ENCODE results near the gene EYS. TPM values are rescaled to one million over a fixed set of nuclear protein-coding genes. Genes with fewer than 3 reads are reported as not detected.
"Not testable (repeated sequence)": the region's sequence is repeated elsewhere in the genome, so short reads cannot be mapped to it uniquely, and the experiment has no call there.

EYS gene
- total RNA-seq, 2 experiments from 2014 or later: not detected

- H3K9me3 Mint-ChIP-seq (ENCODE audit: low read depth); DNase-seq; H3K4me1 Mint-ChIP-seq; H3K4me3 Mint-ChIP-seq; CTCF ChIA-PET; H3K27ac Mint-ChIP-seq; H3K27me3 Mint-ChIP-seq; ATAC-seq; POLR2A ChIA-PET; intact Hi-C loops (cut with DNase I, micrococcal nuclease); H3K36me3 Mint-ChIP-seq (ENCODE audit: low read depth): not testable (repeated sequence)
Observed at GRCh38 chr6:63800386-63800785, 1906.6 kb downstream of the EYS start.

DNA sequence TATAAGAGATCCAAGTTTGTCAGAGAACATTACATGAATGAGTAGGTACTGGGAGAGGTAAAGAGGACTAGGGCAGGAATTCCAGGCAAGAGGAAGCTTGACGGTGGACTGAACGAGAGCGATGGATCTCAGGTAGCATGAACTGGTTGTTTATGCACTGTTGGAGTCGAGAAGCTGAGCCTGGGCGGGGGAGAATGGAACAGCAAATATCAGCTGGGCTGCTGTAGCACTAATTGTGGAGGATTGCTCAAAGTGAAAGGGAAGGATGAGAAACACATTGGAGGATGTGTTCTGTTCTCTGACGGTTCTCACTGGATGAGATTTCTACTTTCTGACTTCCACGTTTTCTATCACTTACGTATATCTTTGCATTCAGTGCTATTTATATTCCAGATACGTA is 1907.2 kb downstream of the EYS start:
- no peak for DNase-seq
- H3K9me3 Mint-ChIP-seq (ENCODE audit: low read depth): no peaks in the 10 kb centered on the region
- CTCF ChIA-PET: interaction anchor here (0.6 kb wide), 1 partner anchor 447 kb away, joined by 3 read pairs; no protein-coding TSS in a partner anchor
- no peak overlapping the region for H3K4me3 Mint-ChIP-seq
- ATAC-seq: no peak
- H3K27ac Mint-ChIP-seq: no peak overlapping the region
- H3K27me3 Mint-ChIP-seq: peaks cover 4% of the 10 kb centered on the region
- no peaks in the 10 kb centered on the region for H3K4me1 Mint-ChIP-seq
- POLR2A ChIA-PET: no interaction called here
- no peaks in the 10 kb centered on the region for H3K36me3 Mint-ChIP-seq (ENCODE audit: low read depth)
- intact Hi-C loops (cut with DNase I, micrococcal nuclease): no loop called here

- CTCF ChIA-PET: interaction anchor here (0.6 kb wide), 1 partner anchor 446 kb away, joined by 3 read pairs; no protein-coding TSS in a partner anchor
- DNase-seq (no peak), ATAC-seq (no peak)
- POLR2A ChIA-PET: no interaction called here
- Mint-ChIP-seq H3K27me3 (peaks cover 4% of the 10 kb centered on the region), H3K9me3 (ENCODE audit: low read depth) (no peaks in the 10 kb centered on the region), H3K4me3 (no peak overlapping the region), H3K4me1 (no peaks in the 10 kb centered on the region), H3K27ac (no peak overlapping the region), H3K36me3 (ENCODE audit: low read depth) (no peaks in the 10 kb centered on the region)
- intact Hi-C loops (cut with DNase I, micrococcal nuclease): no loop called here
Observed at GRCh38 chr6:63799313-63799712, 1907.7 kb downstream of the EYS start.

GRCh38 chr6:63798378-63798777 is 1908.6 kb downstream of the EYS start:
- intact Hi-C loops (cut with DNase I, micrococcal nuclease): no loop called here
- H3K9me3 Mint-ChIP-seq (ENCODE audit: low read depth): no peaks in the 10 kb centered on the region
- H3K4me3 Mint-ChIP-seq: no peak overlapping the region
- H3K27ac Mint-ChIP-seq: no peak overlapping the region
- peaks cover 4% of the 10 kb centered on the region for H3K27me3 Mint-ChIP-seq
- ChIA-PET CTCF (no interaction called here), POLR2A (no interaction called here)
- no peaks in the 10 kb centered on the region for H3K4me1 Mint-ChIP-seq
- no peaks in the 10 kb centered on the region for H3K36me3 Mint-ChIP-seq (ENCODE audit: low read depth)
- ATAC-seq (no peak), DNase-seq (no peak)

- no peaks in the 10 kb centered on the region for H3K36me3 Mint-ChIP-seq (ENCODE audit: low read depth)
- H3K9me3 Mint-ChIP-seq (ENCODE audit: low read depth): no peaks in the 10 kb centered on the region
- H3K4me3 Mint-ChIP-seq: no peak overlapping the region
- H3K27ac Mint-ChIP-seq: no peak overlapping the region
- ATAC-seq (no peak), DNase-seq (no peak)
- no peaks in the 10 kb centered on the region for H3K4me1 Mint-ChIP-seq
- intact Hi-C loops (cut with DNase I, micrococcal nuclease): no loop called here
- ChIA-PET CTCF (no interaction called here), POLR2A (no interaction called here)
- H3K27me3 Mint-ChIP-seq: peaks cover 4% of the 10 kb centered on the region
Observed at GRCh38 chr6:63797721-63798120, 1909.3 kb downstream of the EYS start.

- POLR2A ChIA-PET: no interaction called here
- Mint-ChIP-seq H3K4me3 (no peak overlapping the region), H3K27ac (no peak overlapping the region), H3K36me3 (ENCODE audit: low read depth) (no peaks in the 10 kb centered on the region), H3K4me1 (no peaks in the 10 kb centered on the region), H3K9me3 (ENCODE audit: low read depth) (no peaks in the 10 kb centered on the region), H3K27me3 (peaks cover 4% of the 10 kb centered on the region)
- ATAC-seq (no peak), DNase-seq (no peak)
- intact Hi-C loops (cut with DNase I, micrococcal nuclease): no loop called here
- CTCF ChIA-PET: no interaction called here
Observed at GRCh38 chr6:63795826-63796225, 1911.2 kb downstream of the EYS start.

GRCh38 chr6:63795006-63795405 is 1912.0 kb downstream of the EYS start:
- H3K36me3 Mint-ChIP-seq (ENCODE audit: low read depth): no peaks in the 10 kb centered on the region
- ATAC-seq (no peak), DNase-seq (no peak)
- H3K4me3 Mint-ChIP-seq: no peak overlapping the region
- no peaks in the 10 kb centered on the region for H3K4me1 Mint-ChIP-seq
- no peaks in the 10 kb centered on the region for H3K9me3 Mint-ChIP-seq (ENCODE audit: low read depth)
- no peak overlapping the region for H3K27ac Mint-ChIP-seq
- CTCF ChIA-PET: no interaction called here
- intact Hi-C loops (cut with DNase I, micrococcal nuclease): no loop called here
- POLR2A ChIA-PET: no interaction called here
- H3K27me3 Mint-ChIP-seq: peaks cover 4% of the 10 kb centered on the region

DNA sequence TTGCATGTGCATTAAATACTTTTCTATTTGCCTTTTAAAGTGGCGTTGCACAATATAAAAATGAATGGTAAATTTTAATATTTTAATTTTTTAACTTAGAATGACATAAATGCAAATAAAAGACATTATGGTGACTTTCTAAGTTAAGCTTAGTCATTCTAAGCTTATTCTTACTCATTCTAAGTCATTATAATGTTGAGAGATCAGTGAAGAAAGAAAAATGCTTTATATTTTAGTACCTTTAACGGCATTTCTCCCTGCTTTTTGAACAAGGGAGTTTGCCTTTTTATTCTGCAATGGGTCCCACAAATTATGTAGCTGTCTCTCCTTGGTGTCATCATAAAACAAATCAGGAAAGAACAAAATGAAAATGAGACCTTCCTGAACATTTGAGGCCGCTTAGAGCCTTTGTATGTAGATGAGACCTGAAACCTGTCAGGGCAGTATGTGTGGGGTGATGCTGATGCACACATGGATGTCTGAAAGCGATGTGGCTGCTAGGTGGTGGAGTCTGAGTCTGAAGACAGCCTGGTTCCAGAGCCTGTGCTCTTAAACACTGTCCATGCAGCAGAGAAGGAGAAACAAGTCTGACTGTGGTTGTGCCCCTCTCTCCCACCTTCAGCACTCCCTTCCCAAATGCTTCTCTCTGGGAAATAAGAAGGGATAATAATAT is 1913.4 kb downstream of the EYS start:
- Mint-ChIP-seq H3K4me3 (no peak overlapping the region), H3K9me3 (ENCODE audit: low read depth) (no peaks in the 10 kb centered on the region), H3K27ac (no peak overlapping the region), H3K36me3 (ENCODE audit: low read depth) (no peaks in the 10 kb centered on the region), H3K4me1 (no peaks in the 10 kb centered on the region), H3K27me3 (peaks cover 4% of the 10 kb centered on the region)
- intact Hi-C loops (cut with DNase I, micrococcal nuclease): no loop called here
- ATAC-seq (no peak), DNase-seq (no peak)
- POLR2A ChIA-PET: no interaction called here
- CTCF ChIA-PET: interaction anchor here (1.0 to 1.2 kb wide), 2 partner anchors 85 to 195 kb away, joined by 3 read pairs; no protein-coding TSS in a partner anchor

DNA sequence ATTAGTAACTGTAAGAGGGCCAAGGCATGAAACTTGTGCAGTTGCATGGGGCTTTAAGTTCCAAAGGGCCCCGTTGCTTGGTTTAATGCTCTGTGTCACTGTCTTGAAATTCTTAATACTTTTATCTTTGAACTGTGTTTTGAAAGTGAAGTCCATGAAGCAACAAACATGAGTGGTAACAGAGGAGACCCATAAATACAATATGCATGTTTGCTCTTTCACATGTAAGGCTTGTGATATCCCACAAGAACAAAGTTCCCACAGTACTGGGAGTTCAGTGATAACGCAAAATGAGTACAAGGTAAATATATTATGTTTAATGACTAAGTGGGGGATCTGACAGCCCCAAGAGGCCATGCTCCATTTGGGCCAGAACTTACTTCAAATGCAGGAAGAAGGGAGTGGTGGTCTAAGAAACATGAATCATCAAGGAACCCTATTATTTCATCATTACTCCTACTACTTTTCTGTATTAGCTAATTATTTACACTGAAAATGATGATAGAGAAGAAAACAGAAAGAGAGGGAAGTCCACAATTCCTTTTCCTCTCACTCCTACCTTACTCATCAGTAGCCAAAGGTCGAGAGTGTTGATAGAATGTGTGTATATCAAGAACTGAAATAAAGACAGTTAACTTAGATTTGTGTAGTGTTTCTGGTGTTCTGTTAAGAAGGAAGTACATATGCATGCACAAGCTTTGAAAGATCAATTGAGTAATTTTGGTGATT is 1914.1 kb downstream of the EYS start:
- no peak for ATAC-seq
- DNase-seq: no peak
- ChIA-PET CTCF (interaction anchor here (1.0 to 1.2 kb wide), 2 partner anchors 84 to 195 kb away, joined by 3 read pairs; no protein-coding TSS in a partner anchor), POLR2A (no interaction called here)
- Mint-ChIP-seq H3K27ac (no peak overlapping the region), H3K27me3 (peaks cover 4% of the 10 kb centered on the region), H3K36me3 (ENCODE audit: low read depth) (no peaks in the 10 kb centered on the region), H3K9me3 (ENCODE audit: low read depth) (no peaks in the 10 kb centered on the region), H3K4me3 (no peak overlapping the region), H3K4me1 (no peaks in the 10 kb centered on the region)
- intact Hi-C loops (cut with DNase I, micrococcal nuclease): no loop called here

- intact Hi-C loops (cut with DNase I, micrococcal nuclease): no loop called here
- no peak overlapping the region for H3K27ac Mint-ChIP-seq
- no peaks in the 10 kb centered on the region for H3K9me3 Mint-ChIP-seq (ENCODE audit: low read depth)
- no peak overlapping the region for H3K4me3 Mint-ChIP-seq
- POLR2A ChIA-PET: interaction anchor here (0.6 kb wide), 1 partner anchor 198 kb away, joined by 3 read pairs; no protein-coding TSS in a partner anchor
- CTCF ChIA-PET: no interaction called here
- no peaks in the 10 kb centered on the region for H3K4me1 Mint-ChIP-seq
- no peak for DNase-seq
- ATAC-seq: no peak
- peaks cover 6% of the 10 kb centered on the region for H3K27me3 Mint-ChIP-seq
- no peaks in the 10 kb centered on the region for H3K36me3 Mint-ChIP-seq (ENCODE audit: low read depth)
Observed at GRCh38 chr6:63790334-63790733, 1916.7 kb downstream of the EYS start.

- DNase-seq (no peak), ATAC-seq (no peak)
- CTCF ChIA-PET: no interaction called here
- H3K27me3 Mint-ChIP-seq: peaks cover 4% of the 10 kb centered on the region
- intact Hi-C loops (cut with DNase I, micrococcal nuclease): no loop called here
- POLR2A ChIA-PET: no interaction called here
- H3K36me3 Mint-ChIP-seq (ENCODE audit: low read depth): no peaks in the 10 kb centered on the region
- H3K4me3 Mint-ChIP-seq: no peak overlapping the region
- H3K4me1 Mint-ChIP-seq: no peaks in the 10 kb centered on the region
- no peak overlapping the region for H3K27ac Mint-ChIP-seq
- no peaks in the 10 kb centered on the region for H3K9me3 Mint-ChIP-seq (ENCODE audit: low read depth)
Observed at GRCh38 chr6:63789699-63790098, 1917.3 kb downstream of the EYS start.

- Mint-ChIP-seq H3K27me3 (peaks cover 4% of the 10 kb centered on the region), H3K4me1 (no peaks in the 10 kb centered on the region), H3K4me3 (no peak overlapping the region), H3K9me3 (ENCODE audit: low read depth) (no peaks in the 10 kb centered on the region), H3K36me3 (ENCODE audit: low read depth) (no peaks in the 10 kb centered on the region), H3K27ac (no peak overlapping the region)
- ChIA-PET CTCF (no interaction called here), POLR2A (no interaction called here)
- DNase-seq (no peak), ATAC-seq (no peak)
- intact Hi-C loops (cut with DNase I, micrococcal nuclease): no loop called here
Observed at GRCh38 chr6:63788569-63788968, 1918.5 kb downstream of the EYS start.
